GM18508 (cell line): Measurements from ENCODE around the gene CEACAM7.
"Not testable (repeated sequence)": the region's sequence is repeated elsewhere in the genome, so short reads cannot be mapped to it uniquely, and the experiment has no call there.

Experiments
- ATAC-seq: cut with Tn5 transposase; IDR thresholded peaks from one replicate; pipeline ENCODE4 v1.9.1; 2021; ENCODE audit warnings: moderate number of reproducible peaks; ENCODE audit not compliant: insufficient read depth, unreplicated experiment

CEACAM7 gene

DNA sequence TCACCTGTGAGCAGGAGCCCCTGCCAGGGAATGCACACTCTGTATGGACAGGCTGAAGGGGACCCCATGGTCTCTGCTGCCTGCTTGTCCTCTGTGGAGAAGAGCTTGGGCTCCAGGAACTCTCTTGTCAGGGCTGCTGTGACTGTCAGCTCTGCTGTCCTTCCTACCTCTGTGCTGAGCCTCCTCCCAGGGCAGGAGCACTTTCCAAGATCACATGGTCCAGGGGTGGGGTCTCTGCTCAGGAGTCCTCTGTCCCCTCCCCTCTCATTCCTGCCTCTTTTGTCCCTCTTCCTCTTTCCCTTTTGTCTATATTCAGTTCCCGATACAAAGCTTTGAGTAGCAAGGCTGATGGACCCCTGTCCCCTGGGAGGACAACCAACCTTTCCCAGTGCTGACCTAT, at the start of gene CEACAM7:
TSS of gene CEACAM7 (minus strand) at position 173 of the 400 bp plus-strand sequence. CDS start at position 68, 105 bp downstream.
- no peak for ATAC-seq

DNA sequence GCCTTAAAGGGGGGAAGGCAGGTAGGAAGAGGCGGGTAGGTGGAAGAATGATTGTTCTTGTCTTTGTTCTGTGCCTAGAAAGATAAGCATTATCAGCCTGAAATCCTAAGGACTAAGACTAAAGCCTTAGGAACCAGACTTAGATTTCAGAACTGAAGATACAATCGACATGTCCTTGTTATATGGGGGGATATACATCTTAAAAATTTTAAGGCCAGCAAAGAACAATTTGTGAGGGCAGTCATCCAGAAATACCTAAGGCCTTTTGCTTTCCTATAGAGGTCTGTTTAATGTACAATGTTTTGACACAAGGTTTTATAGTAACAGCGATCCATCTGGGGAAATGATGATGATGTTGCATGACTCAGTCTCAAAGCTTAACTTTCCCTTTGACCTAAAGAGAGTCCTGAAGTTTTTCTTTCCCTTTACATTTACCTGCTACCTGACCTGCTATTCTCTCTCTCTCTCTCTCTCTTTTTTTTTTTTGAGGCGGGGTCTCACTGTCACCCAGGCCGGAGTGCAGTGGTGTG, 47.1 kb upstream of the CEACAM7 start:
- ATAC-seq = no peak

DNA sequence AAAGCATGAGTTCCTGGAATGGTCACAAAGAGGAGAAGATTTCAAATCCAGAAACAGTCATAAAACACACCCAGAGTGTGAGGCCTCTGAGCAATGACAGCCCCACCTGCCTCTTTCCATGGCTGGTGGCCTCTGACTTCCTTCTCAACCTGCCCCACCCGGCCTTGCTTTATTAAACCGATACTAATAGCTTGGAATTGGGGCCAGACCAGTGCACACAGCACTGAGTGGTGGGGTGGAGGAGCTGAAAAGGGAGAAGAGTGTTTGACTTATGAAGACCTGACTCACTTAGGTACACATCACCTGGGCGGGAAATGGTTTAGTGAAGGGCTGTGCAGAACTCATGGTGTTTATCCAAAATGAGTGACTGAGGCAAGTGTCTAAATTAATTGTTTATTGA, 46.5 kb upstream of the CEACAM7 start:
- no peak for ATAC-seq

DNA sequence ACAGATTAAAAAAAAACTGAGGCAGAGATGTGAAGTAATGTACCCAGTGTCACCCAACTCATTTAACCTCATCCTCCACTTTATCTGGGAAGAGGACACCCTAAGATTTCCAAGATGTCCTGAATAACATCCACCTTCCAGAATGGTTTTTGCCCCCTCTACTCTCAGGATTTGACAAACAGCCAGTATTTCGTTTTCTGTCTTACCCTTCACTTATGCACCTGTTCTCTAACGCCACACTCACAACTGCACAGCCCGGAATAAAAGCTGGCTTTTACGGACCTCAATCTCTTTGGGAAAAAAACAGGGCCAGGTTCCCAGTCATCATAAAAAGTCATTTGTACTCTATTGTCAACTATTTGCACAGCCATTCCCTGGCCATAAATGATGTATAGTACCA, 46.1 kb upstream of the CEACAM7 start:
- ATAC-seq = no peak

DNA sequence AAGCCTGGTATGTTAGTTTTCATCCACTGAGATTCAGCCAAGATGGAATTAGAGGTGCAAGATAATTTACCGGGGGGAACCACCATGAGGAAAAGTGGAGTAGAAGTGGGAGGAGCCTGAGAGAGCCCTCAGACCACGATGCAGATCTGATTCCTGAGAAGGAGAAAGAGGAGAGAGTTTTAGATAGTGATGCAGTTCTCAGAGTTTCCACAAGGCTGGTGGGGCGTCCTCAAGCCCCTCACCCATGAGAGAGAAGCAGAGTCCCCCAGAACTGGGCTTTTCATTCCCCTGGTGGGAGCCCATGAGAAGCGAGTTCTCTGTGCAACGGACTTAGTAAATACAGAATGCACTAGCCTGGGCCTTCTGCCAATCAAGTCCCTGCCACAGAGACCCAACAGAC, 38.4 kb upstream of the CEACAM7 start:
- ATAC-seq = no peak

DNA sequence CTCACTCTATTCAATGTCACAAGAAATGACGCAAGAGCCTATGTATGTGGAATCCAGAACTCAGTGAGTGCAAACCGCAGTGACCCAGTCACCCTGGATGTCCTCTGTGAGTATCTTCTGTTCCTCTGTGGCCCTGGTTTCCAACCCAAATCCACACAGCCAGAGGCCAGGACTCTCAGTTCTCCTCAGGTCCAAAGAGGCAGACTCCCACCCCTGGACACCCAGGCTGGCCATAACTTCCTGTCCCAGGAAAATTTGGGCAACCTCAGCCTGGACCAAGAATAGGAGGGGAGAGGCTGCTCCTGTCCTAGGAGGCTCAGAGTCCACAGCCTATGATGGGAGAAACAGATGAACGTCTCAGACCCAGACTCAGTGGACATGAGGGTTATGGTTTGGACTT, 32.0 kb upstream of the CEACAM7 start:
- ATAC-seq = no peak

DNA sequence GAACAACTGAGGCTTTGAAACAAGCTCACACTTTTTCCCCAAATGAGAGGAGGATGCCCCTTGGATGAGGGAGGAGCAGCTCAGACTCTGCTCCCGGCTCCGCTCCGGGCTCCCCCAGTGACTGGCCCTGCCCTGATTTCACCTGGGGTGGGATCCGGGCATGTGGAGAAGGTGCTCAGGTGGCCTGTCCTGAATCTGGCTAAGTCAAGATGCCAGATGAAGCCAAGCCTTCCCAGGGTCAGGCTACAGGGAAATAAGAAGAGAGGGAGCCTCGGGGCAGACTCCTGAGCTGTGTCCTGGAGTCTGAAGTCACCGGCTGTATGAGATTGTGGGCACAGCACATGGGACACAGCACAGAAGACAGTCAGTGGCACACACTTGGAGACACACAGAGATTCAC, 30.7 kb upstream of the CEACAM7 start:
- no peak for ATAC-seq

DNA sequence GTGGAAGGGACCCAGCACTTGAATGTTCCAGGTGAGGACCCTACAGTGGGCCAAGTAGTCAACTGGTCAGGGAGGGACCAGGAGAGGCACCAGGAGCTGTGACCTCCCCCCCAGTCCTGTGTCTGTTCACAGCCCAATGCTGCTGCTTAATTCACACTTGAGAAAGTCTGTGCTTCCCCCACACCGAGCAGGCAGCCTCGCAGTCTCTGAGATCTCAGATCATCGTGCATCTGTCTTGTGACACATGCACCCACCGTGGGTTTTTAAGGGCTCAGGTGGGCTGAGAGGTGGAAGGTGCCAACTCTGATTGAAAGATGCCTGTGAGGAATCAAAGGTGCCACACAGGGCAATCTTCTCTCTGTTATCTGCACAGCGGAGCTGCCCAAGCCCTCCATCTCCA, 26.5 kb upstream of the CEACAM7 start:
- no peak for ATAC-seq

DNA sequence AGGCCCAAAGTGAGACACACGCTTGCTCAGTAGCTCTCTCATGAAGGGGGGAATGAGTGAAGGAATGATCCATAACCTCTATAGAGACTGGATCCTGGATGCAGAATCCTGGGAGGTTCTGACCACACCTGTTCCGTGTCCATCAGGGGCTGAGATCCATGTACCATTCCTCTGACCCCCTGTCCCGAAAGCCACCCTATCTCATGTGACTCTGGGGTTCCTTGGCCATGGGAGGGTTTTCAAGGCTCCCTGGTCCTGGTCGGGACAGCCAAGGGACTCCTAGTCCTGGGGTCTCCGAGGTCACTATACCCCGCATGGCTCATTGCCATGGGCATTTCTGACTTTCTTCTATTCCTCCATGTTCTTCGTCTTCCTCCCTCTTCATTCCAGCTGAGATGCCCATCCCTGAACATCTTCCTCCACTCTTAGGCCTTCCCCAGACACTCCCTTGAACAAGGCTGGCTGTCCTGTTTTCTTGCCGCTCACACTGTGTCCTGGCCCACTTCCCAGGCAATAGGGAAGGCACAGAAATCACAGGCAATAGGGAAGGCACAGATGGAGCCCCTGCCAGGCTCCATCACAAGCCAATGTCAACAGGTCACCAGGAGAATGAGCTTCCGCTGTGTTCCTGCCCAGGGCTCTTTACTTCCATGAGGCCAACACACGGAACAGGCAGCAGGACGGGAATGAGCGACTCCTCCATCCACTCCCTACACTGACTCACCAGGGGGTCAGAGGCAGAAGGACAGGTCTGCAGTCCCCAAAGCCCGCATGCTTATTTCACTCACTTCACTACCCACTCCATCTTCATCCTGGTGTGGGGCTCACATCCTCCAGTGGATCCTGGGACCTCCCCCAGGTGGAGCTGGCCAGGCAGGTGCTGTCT, 23.5 kb upstream of the CEACAM7 start:
- no peak for ATAC-seq

DNA sequence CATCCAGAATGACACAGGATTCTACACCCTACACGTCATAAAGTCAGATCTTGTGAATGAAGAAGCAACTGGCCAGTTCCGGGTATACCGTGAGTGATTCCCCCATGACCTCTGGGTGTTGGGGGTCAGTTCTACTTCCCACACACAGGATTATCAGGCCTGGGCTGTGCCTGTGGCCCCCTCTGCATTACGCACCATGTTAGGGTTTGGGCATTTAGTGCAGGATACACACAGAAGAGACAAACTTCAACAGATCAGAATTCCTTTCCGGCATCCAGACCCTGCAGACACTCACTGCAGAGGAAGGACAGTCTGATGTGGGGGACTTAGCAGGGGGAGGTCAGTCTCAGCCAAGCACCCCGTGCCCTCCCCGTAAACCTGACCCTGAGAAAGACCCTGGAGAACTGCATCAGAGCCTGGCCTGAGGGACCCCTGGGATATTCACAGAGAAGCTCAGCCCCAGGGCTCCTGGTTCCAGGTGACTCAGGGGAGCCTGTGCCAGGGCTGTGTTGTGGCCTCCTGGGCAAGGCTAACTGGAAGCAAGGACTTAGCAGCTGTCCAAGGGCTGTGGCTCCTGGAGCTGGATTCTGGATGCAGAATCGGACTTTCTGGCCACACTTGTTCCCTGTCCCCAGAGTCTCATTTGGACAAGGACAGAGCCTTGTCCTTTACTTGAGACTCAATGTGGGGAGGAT, 22.0 kb upstream of the CEACAM7 start:
- no peak for ATAC-seq

DNA sequence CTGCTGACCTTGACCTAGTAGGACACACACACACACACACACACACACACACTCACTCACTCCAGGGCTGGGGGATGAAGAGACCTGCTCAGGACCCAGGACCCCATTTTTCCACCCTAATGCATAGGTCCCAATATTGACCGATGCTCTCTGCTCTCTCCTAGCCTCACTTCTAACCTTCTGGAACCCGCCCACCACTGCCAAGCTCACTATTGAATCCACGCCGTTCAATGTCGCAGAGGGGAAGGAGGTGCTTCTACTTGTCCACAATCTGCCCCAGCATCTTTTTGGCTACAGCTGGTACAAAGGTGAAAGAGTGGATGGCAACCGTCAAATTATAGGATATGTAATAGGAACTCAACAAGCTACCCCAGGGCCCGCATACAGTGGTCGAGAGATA, 21.4 kb upstream of the CEACAM7 start:
- not testable (repeated sequence) for ATAC-seq

DNA sequence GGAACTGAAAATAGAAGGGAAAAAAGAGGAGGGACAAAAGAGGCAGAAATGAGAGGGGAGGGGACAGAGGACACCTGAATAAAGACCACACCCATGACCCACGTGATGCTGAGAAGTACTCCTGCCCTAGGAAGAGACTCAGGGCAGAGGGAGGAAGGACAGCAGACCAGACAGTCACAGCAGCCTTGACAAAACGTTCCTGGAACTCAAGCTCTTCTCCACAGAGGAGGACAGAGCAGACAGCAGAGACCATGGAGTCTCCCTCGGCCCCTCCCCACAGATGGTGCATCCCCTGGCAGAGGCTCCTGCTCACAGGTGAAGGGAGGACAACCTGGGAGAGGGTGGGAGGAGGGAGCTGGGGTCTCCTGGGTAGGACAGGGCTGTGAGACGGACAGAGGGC, 20.4 kb upstream of the CEACAM7 start, which contains the start of gene CEACAM5:
TSS of gene CEACAM5 (plus strand) at position 146 of the 400 bp plus-strand sequence. CDS start at position 252, 106 bp downstream.
- no peak for ATAC-seq

DNA sequence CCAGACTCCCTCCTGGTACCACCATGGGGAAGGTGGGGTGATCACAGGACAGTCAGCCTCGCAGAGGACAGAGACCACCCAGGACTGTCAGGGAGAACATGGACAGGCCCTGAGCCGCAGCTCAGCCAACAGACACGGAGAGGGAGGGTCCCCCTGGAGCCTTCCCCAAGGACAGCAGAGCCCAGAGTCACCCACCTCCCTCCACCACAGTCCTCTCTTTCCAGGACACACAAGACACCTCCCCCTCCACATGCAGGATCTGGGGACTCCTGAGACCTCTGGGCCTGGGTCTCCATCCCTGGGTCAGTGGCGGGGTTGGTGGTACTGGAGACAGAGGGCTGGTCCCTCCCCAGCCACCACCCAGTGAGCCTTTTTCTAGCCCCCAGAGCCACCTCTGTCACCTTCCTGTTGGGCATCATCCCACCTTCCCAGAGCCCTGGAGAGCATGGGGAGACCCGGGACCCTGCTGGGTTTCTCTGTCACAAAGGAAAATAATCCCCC, 19.9 kb upstream of the CEACAM7 start:
- no peak for ATAC-seq

DNA sequence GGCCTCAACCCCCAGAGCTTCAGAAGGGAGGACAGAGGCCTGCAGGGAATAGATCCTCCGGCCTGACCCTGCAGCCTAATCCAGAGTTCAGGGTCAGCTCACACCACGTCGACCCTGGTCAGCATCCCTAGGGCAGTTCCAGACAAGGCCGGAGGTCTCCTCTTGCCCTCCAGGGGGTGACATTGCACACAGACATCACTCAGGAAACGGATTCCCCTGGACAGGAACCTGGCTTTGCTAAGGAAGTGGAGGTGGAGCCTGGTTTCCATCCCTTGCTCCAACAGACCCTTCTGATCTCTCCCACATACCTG, 19.4 kb upstream of the CEACAM7 start:
- no peak for ATAC-seq

DNA sequence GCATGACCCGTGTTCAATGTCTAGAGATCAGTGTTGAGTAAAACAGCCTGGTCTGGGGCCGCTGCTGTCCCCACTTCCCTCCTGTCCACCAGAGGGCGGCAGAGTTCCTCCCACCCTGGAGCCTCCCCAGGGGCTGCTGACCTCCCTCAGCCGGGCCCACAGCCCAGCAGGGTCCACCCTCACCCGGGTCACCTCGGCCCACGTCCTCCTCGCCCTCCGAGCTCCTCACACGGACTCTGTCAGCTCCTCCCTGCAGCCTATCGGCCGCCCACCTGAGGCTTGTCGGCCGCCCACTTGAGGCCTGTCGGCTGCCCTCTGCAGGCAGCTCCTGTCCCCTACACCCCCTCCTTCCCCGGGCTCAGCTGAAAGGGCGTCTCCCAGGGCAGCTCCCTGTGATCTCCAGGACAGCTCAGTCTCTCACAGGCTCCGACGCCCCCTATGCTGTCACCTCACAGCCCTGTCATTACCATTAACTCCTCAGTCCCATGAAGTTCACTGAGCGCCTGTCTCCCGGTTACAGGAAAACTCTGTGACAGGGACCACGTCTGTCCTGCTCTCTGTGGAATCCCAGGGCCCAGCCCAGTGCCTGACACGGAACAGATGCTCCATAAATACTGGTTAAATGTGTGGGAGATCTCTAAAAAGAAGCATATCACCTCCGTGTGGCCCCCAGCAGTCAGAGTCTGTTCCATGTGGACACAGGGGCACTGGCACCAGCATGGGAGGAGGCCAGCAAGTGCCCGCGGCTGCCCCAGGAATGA, 18.9 kb upstream of the CEACAM7 start:
- no peak for ATAC-seq

DNA sequence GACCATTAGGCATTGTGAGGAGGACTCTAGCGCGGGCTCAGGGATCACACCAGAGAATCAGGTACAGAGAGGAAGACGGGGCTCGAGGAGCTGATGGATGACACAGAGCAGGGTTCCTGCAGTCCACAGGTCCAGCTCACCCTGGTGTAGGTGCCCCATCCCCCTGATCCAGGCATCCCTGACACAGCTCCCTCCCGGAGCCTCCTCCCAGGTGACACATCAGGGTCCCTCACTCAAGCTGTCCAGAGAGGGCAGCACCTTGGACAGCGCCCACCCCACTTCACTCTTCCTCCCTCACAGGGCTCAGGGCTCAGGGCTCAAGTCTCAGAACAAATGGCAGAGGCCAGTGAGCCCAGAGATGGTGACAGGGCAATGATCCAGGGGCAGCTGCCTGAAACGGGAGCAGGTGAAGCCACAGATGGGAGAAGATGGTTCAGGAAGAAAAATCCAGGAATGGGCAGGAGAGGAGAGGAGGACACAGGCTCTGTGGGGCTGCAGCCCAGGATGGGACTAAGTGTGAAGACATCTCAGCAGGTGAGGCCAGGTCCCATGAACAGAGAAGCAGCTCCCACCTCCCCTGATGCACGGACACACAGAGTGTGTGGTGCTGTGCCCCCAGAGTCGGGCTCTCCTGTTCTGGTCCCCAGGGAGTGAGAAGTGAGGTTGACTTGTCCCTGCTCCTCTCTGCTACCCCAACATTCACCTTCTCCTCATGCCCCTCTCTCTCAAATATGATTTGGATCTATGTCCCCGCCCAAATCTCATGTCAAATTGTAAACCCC, 17.5 kb upstream of the CEACAM7 start:
- ATAC-seq = no peak

DNA sequence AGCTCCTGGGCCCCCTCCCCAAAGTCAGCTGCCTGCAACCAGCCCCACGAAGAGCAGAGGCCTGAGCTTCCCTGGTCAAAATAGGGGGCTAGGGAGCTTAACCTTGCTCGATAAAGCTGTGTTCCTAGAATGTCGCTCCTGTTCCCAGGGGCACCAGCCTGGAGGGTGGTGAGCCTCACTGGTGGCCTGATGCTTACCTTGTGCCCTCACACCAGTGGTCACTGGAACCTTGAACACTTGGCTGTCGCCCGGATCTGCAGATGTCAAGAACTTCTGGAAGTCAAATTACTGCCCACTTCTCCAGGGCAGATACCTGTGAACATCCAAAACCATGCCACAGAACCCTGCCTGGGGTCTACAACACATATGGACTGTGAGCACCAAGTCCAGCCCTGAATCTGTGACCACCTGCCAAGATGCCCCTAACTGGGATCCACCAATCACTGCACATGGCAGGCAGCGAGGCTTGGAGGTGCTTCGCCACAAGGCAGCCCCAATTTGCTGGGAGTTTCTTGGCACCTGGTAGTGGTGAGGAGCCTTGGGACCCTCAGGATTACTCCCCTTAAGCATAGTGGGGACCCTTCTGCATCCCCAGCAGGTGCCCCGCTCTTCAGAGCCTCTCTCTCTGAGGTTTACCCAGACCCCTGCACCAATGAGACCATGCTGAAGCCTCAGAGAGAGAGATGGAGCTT, 15.7 kb upstream of the CEACAM7 start:
- ATAC-seq = no peak

DNA sequence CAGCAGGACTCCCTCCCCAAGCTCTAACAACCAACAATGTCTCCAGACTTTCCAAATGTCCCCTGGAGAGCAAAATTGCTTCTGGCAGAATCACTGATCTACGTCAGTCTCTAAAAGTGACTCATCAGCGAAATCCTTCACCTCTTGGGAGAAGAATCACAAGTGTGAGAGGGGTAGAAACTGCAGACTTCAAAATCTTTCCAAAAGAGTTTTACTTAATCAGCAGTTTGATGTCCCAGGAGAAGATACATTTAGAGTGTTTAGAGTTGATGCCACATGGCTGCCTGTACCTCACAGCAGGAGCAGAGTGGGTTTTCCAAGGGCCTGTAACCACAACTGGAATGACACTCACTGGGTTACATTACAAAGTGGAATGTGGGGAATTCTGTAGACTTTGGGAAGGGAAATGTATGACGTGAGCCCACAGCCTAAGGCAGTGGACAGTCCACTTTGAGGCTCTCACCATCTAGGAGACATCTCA, 14.1 kb upstream of the CEACAM7 start:
- no peak for ATAC-seq
